Right lobe of liver (tissue), 6 donors: Measurements from ENCODE around the gene SETMAR. TPM values are rescaled to one million over a fixed set of nuclear protein-coding genes. Genes with fewer than 3 reads are reported as not detected.
A peak's percentile ranks its signal among the peaks of the same experiment; 100 is the strongest.

ENCODE experiments used
- ATAC-seq, 4 donors: fragments of 200-7000 bp; cut with Tn5 transposase; one replicate each; pipeline ENCODE4 v1.9.1; 2020; ENCODE audit warnings: mild to moderate bottlenecking in 4 of 4, moderate library complexity in 4 of 4
- DNase-seq, 3 donors: peaks; one replicate each; pipeline ENCODE4 v3.0.0-alpha.2; 2020
- H3K27ac ChIP-seq, 3 donors: fragments of 200-600 bp; one replicate each; pipeline ENCODE4 v1.8.0; 2022
- H3K27me3 ChIP-seq, 2 donors: fragments of 200-600 bp; one replicate each; pipeline ENCODE4 v1.8.0; 2022
- H3K36me3 ChIP-seq, 4 donors: fragments of 200-600 bp; sonication (generic) in 1 of 4; one replicate each; pipeline versions ENCODE4 v1.5.1 to v1.8.0; 2017 to 2022; ENCODE audit warnings: control low read depth in 1 of 4
- H3K4me1 ChIP-seq, 4 donors: fragments of 200-600 bp; sonication (generic) in 1 of 4; one replicate each; pipeline versions ENCODE4 v1.5.1 to v1.8.0; 2017 to 2022; ENCODE audit warnings: control low read depth in 1 of 4
- H3K4me3 ChIP-seq, 3 donors: fragments of 200-600 bp; one replicate each; pipeline ENCODE4 v1.8.0; 2022
- H3K9me3 ChIP-seq, 4 donors: fragments of 200-600 bp; sonication (generic) in 1 of 4; one replicate each; pipeline versions ENCODE4 v1.5.1 to v1.8.0; 2017 to 2022; ENCODE audit warnings: control low read depth in 1 of 4
- CTCF ChIP-seq, 4 donors: fragments of 200-600 bp in 3 of 4; fragments of 450-650 bp in 1 of 4; IDR thresholded peaks; one replicate each; pipeline versions ENCODE4 v1.5.1 to v1.8.0; 2016 to 2022; ENCODE audit warnings: antibody characterized with exemption in 4 of 4, mild to moderate bottlenecking in 2 of 4
- POLR2A ChIP-seq: fragments of 450-650 bp; IDR thresholded peaks from one replicate; pipeline ENCODE4 v1.6.1; 2017; ENCODE audit warnings: antibody characterized with exemption, mild to moderate bottlenecking
- WGBS: methylation state at CpG from one replicate; pipeline ENCODE4 v1.1.6; 2018; ENCODE audit warnings: low coverage, low lambda C conversion rate; ENCODE audit not compliant: insufficient coverage; ENCODE audit errors: missing lambda C conversion rate; 5-methylcytosine and 5-hydroxymethylcytosine counted together
- intact Hi-C, 2 donors: fragments of 100-400 bp; cut with DNase I; formaldehyde crosslinking; loops; one replicate each; pipeline versions ENCODE4 v1.11.2 to v1.14.1; 2022
- total RNA-seq, 6 experiments: library from RNA; depleted of rRNA in 2 of 6; stranded (reverse); fragments of >200 nt in 2 of 6; fragmentation: NEBNext Ultra II Directional in 3 of 6; extraction: Animal tissue kit (Norgen Biotek cat#: 25700) in 3 of 6; gene quantifications; one replicate each; pipeline versions ENCODE4 v1.1.0 to v1.2.4, GENCODE V29; 2016 to 2023
- donor health status: DM: no; HTN: yes; CAD: no.
- donor health status: DM: no; HTN: no; CAD: no.
- donor health status: DM: no; HTN: no; CAD: no.
- donor health status: DM: no; HTN: yes; CAD: no.
- donor health status: DM: no; HTN: yes; CAD: no.

Gene SETMAR
- total RNA-seq, 6 experiments from 2014 or later, result 5.7 to 8.9 (median 7.0) TPM

GRCh38 chr3:4314688-4315087 lies 11.5 kb downstream of the SETMAR start:
- H3K36me3 ChIP-seq, result no peaks in the 10 kb centered on the region

GRCh38 chr3:4320096-4320911 lies 17.1 kb downstream of the SETMAR start:
- DNase-seq (no peak), ATAC-seq (peak in 1 of 4 donors; percentile 19)
- intact Hi-C loops, result no loop called here
- Histone ChIP-seq H3K4me1 (peaks cover 0 to 21% (median 8%) of the 10 kb centered on the region in 4 donors), H3K4me3 (no peak overlapping the region), H3K36me3 (no peaks in the 10 kb centered on the region), H3K9me3 (no peaks in the 10 kb centered on the region), H3K27ac (no peak overlapping the region), H3K27me3 (no peaks in the 10 kb centered on the region)
- TF ChIP-seq POLR2A, result no peak
- TF ChIP-seq CTCF (IDR thresholded peaks at IDR 0.05), result no peak

More at GRCh38 chr3:4314688-4315087, 11.5 kb downstream of the SETMAR start:
- peak in 3 of 4 donors; percentile 7 to 30 (median 25) for TF ChIP-seq CTCF (IDR thresholded peaks at IDR 0.05)
- no peak for TF ChIP-seq POLR2A
- Histone ChIP-seq H3K27ac (no peak overlapping the region), H3K4me1 (no peaks in the 10 kb centered on the region), H3K27me3 (no peaks in the 10 kb centered on the region), H3K4me3 (no peak overlapping the region), H3K9me3 (no peaks in the 10 kb centered on the region)
- intact Hi-C loops, result no loop called here
- 92% methylated on average over 4 of the region's 4 CpGs for WGBS
- ATAC-seq (no peak), DNase-seq (no peak)

- WGBS, result 100% methylated on average over 1 of the region's 1 CpG
- DNase-seq, result no peak
- TF ChIP-seq CTCF (IDR thresholded peaks at IDR 0.05) (no peak), POLR2A (no peak)
- H3K9me3 ChIP-seq, result no peaks in the 10 kb centered on the region
- intact Hi-C loops, result no loop called here
- H3K27ac ChIP-seq, result no peak overlapping the region
- no peaks in the 10 kb centered on the region for H3K27me3 ChIP-seq
- peaks cover 0 to 21% (median 8%) of the 10 kb centered on the region in 4 donors for H3K4me1 ChIP-seq
- H3K36me3 ChIP-seq, result no peaks in the 10 kb centered on the region
- H3K4me3 ChIP-seq, result no peak overlapping the region
- no peak for ATAC-seq
Observed at GRCh38 chr3:4321732-4322131, 18.6 kb downstream of the SETMAR start.

- DNase-seq (peak in 1 of 3 donors; percentile 50), ATAC-seq (peak; percentile 76 to 92 (median 83))
- no peak for TF ChIP-seq CTCF (IDR thresholded peaks at IDR 0.05)
- TF ChIP-seq POLR2A, result no peak
- Histone ChIP-seq H3K27me3 (no peaks in the 10 kb centered on the region), H3K36me3 (no peaks in the 10 kb centered on the region), H3K27ac (peak overlapping the region in 1 of 3 donors; percentile 20), H3K9me3 (no peaks in the 10 kb centered on the region), H3K4me3 (no peak overlapping the region), H3K4me1 (peaks cover 0 to 21% (median 8%) of the 10 kb centered on the region in 4 donors)
- WGBS, result 87% methylated on average over 1 of the region's 1 CpG
- intact Hi-C loops, result no loop called here
Observed at GRCh38 chr3:4322635-4323034, 19.5 kb downstream of the SETMAR start.
